ENCODE measurements around the gene NODAL.

Gene NODAL

DNA sequence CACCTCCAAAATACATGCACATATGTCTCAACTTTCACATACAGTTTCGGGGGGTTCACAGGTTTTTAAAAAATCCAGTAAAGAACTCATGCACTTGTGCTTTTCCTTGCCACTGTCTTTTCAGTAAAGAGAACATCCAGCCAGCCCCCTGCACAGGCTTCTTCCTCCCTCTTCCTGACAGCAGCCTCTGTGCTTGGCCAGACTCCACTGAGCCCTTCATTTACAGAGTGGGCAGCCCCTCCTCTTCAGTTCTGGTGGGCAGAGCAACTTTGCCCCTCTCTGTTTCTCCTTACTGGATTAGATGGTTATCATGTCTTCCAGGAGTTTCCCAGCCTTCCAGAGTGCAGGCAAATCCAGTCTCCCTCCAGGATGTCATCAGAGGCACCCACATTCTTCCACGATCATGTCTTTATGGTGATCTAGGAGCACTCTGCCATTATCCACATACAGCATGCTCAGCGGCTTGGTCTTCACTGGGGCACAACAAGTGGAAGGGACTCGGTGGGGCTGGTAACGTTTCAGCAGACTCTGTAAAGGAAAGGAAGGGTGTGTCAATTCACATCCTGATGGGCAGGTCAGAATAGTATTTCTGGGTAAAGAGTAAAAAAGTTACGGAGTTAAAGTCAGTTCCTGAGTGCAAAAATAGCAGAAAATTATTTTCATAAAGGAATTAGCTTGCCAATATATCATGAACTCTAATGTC lies 8.8 kb downstream of the NODAL start:
- DNase-seq = no peak

DNA sequence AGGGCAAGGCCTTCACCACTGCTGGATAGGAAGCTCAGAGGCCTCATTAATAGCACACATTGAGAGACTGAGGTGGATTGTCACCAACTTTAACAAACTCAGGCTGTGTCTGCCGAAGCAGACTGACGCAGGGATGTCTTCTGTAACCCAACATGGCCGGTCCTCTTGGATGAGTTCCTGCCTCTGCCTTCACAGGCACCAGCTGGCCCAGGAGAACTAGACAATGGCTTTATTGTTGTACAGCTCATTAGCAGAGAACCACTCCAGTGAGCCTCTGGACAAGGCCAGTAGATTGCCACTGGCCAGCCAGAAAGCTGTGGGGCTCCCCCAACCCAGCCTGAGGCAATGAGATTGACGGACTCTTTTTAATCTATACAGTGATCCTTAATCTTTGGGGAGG lies 9.4 kb downstream of the NODAL start:
- DNase-seq = no peak

DNA sequence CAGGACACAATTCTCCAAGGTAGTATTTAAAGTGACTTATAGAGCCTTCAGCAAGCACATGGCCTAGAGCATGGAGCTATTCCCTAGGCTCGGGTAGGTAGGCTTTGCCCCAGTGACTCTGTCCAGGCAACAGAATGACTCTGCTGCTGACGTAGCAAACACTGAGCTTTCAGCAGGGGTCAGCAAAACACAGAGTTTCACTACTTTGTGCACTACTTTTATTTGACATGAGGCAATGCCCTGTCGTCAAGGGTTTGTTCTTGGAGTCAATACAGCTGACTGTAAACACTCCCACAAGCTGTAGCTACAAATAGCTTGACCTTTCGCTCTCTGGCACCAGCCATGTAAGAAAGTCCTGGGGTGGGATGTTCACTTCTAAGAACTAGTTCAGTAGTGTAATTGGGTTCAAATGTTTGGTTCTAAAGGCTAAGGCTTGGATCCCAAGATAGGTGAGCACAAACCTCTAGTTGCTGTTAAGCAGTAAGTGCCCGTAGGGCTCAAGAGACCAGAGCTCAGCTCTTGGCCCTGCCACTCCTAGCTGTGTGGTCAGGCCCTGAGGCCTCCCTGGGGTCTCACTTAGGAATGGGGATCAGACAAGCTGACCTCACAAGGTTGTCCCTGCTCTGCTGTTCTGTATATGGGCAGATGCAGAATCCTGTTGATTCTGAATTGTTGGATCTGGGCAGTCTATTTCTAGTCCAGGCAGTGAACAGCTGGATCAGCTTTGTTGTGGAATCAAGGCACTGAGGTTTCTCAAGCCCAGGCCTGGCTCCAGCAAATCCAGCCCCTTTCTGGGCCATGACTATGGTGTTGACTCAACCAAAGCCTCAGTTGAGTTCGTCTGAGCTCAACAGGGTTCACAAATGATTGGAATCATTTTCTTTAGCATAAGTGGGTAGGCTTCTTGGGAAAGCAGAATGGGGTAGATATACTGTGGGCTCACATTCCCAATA lies 10.7 kb downstream of the NODAL start:
- DNase-seq = peak; percentile 16

DNA sequence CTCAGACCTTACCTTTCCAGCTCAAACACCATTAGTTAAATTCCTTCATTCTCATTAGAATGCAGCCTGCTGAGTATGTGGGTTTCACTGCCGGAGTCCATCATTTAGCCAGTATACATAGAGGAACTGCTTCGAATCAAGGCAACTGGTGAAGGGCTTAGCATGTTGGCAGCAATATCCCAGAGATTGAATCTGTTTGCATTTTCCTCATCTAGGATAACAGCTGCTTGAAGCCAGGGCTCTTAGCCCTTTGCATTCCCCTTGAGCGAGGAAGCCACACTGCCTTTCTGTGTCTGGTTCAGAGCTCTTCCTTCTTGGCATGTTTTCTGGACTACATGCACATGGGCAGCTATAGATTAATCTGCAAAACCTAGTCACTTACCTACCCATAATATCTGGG lies 14.7 kb downstream of the NODAL start:
- no peak for DNase-seq

DNA sequence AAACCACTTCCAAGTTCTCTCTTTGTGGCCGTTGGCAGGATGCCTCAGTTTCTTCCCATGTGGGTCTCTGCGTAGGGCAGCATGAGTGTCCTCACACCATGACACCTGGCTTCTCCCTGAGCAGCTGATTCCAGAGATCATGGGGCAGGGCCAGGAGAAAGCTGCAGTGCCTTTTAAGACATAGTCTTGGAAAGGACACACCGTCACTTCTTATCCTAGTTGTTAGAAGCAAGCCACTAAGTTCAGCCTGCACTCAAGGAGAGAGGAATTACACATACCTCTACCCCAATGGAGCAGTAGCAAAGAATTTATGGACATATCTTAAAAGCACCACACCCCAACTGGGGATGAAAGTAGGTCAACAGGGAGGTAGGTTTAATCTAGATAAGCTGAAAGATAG lies 16.4 kb downstream of the NODAL start:
- DNase-seq = no peak

DNA sequence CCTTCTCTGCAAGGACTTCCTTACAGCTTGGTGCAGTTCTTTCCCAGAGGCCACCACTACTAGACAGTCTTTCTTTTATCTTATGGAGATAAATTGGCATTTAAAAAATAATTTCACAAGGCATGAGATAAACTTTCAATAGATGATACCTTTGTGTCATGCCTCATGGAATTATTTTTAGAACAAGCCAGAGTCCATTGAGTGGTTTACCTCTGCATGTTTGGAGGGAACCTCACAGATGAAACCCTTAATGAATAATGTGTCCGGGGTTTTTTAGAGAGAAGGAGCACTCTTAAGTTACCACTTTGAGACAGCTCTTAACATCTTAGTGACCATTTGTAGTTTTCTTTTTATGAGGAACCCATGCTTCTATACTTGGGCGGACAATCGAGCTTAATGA lies 17.2 kb downstream of the NODAL start:
- no peak for DNase-seq

DNA sequence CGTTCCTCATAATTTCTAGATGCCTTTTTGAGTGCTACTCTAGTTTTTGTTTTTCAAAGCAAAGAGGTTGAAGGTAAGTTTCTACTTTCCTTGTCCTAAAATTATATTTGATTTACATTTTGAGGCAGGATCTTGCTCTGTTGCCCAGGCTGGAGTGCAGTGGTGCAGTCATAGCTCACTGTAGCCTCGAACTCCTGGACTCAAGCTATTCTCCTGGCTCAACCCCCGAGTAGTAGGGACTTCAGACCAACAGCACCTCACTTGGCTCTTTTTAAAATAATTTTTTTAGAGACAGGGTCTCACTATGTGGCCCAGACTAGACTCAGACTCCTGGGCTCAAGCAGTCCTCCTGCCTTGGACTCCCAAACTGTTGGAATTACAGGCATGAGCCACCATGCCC lies 22.8 kb downstream of the NODAL start:
- DNase-seq = no peak

DNA sequence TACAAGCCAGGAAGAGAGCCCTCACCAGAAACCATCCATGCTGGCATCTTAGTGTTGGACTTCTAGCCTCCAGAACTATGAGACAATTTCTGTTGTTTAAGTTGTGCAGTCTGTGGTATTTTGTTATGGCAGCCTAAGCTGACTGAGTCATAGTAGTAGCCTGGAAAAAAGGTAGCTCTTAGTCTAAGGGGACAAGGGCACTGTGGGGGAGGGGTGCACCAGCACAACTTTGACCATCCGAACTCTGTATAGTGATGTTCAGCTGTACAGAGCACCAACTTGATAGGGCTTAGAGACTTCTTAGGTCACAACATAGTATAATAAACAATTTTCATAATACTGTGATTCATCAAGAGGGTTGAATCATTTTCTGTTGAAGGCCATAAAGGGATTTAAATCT lies 23.3 kb downstream of the NODAL start:
- no peak for DNase-seq

DNA sequence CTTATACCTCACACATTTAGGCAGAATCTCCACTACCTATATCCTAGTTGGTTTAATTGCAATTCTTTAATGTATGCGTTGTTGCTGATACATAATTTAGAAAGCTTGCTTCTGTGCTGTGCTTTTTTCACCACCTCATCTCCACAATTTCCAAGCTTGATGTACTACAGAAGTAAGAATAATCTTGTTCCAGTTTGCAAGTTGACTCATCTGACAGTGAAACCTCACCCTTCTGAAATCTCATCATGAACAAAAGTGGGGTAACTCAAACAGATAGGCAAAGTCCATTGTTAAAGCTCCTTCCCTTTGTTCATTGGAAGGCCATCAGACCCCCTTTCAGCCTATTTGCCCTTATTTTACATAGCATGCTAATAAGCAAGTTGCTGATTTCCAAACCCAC lies 23.9 kb downstream of the NODAL start:
- DNase-seq = no peak

DNA sequence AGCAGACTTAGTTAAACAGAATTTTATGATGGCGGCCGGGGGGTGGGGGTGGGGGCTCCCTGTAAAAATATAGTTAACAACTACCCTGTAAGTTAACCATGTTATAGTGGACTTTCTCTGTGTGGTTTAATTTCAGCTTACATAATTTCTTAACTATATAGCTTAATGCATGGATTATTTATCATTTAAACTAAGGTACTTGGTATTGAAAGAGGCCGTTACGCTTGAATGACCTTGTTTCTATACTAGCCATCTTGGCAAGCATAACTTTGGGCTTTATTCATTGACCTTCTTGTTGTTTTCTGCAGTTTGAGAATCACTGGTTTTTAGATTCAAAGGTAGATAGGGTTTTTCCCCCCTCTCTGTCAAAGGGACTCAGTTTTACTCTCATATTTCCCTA lies 29.1 kb downstream of the NODAL start:
- DNase-seq = no peak

DNA sequence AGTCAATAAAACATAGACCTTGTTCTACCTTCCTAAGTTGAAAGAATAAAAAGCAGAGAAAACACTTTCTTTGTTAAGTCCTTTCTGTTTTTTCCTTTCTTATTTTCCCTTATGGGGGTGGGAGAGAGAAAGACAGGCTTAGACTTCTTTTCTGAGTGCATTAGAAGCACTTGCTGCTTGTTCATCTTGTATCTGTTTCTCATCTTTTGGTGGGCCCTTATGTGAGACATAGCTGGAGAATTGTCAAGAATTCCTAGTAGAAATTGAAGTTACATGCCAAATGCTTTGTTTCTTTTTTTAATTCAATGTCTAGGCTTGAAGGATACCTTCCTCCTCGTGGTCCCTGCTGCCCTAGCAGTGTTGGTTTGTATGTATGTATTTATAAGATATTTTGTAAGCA lies 30.9 kb downstream of the NODAL start:
- no peak for DNase-seq

DNA sequence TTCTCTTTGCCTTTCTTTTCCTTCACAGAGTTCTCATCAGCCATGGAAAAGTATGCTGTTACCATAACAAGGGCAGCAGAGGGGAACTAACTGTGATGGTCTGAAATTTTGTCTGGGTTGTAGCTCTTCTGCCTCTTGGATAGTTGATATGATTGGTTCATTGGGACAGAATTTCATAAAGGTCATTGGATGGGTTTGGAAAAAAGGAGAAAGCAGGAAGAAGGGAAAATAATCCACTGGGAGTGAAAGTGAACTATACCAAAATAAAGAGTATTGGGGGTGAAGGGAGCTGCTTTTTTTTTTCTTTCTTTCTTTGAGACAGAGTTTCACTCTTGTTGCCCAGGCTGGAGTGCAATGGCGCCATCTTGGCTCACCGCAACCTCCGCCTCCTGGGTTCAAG lies 31.7 kb downstream of the NODAL start:
- no peak for DNase-seq

DNA sequence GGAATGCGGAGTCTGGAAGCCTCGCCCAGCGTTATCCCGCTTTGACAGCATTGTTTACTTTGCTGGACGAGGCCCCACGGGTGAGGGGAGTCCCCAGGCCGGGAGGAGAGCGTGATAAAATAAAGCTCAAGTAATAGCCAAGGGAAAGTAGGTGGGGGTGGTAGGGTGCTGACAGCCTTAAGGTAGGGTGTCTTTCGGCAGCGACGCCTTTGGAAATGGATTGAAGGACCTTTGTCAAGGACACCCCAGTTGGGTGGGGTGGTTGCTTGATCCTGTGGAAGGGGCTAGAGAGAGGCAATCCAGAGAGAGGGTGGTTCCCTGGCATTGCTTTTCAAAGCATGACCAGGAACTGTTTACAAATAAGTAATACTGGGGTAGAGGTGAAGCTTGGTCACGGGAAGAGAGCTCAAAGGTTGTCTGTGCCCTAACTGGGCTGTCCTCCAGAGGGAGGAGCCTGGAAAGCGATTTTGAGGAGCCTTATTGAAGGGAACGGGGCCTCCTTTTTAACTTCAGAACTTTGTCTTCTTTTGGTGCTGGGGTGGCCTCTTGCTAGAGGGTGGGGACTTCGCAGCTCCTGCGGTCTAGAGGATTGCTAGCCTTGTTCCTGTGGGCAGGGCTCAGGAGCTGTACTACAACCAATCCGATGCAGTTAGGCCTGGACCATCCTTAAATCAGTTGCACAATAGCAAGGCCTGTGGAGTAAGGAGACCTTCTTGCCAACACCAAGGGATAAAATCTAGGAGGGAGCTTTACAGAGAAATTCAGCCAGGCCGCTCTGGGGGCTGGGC lies 36.2 kb downstream of the NODAL start:
- peak; percentile 93 for DNase-seq

DNA sequence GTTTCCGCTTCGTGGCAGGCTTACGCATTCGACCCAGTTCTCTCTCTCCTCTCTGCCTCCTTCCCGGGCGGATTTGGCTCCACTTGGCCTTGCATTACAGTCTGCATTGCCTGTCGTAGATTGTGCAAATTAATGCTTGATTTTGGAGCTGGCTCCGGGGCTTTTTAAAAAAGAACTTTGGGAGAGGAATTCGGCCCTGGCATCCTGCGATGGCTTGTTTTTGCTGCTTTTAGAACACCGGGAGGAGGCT lies 36.8 kb downstream of the NODAL start:
- peak; percentile 44 for DNase-seq

DNA sequence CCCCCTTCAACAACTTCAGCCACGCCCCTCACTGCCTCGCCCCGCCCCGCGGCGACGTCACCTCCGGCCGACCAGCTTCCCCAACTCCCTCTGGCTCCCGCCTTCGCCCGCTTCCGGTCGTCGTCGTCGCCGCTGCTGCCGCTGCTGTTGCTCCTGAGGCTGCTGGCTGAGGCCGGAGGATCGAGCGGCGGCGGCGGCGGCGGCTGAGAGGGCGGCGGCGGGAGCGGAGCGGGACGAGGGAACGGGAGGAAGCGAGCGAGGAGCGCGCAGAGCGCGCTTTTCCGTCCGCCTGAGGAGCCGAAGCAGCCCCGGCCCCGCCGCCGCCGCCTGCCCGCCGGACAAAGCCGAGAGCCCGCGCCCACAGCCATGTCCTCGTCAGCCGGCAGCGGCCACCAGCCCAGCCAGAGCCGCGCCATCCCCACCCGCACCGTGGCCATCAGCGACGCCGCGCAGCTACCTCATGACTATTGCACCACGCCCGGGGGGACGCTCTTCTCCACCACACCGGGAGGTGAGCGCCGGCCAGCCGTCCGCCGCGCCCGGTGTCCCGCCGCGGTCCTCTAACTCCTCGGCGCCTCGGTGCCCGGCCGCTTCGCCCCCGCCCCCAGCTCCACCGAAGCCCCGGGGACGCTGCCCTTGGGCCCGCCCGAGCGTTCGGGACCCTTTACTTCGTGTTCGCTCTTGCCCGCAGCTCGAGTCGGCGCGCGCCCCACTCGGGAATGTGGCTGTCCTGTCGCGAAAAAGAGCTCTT lies 37.3 kb downstream of the NODAL start, which contains the start of gene EIF4EBP2:
EIF4EBP2 (plus strand) TSS at position 110 of the 751 bp plus-strand sequence; CDS start at position 367, 257 bp downstream.
- peak; percentile 97 for DNase-seq

DNA sequence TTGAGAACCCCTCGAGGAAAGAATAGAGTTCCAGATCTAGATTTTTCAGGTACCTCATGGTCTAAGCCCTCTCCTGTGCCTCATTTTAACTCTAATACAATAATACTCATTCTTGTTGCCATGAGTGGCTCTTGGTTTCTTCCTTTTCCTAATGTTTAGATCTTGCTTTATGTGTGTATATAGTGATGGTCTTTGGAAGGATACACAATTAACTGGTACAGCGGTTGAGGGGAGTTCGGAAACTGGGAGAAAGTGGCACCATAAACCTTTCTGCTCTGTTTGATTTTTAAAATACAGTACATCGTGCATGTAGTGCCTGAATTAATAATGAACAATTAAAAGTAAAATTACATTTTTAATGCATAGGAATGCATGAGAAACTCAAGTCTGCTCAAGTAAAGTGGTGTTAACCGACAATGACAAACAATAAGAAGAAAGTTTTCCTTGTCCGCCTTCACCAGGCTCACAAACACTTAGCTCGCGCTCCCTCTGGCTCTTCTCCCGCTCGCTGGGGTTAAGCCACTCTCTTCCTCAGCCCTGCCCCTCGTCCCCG lies 37.9 kb downstream of the NODAL start:
- peak; percentile 21 for DNase-seq

DNA sequence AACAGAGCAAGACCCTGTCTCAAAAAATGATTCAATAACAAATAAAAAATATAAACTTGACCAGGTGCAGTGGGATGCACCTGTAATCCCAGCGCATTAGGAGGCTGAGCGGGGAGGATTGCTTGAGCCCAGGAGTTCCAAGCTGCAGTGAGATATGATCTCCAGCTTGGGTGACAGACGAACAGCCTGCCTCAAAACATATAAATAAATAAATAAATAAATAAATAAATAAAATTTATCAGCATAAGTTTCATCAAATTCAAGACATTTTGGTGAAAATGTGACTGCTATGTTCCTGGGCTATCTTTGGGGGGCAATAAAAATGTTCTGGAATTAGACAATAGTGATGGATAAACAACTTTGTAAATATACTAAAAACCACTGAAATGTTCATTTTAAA lies 42.3 kb downstream of the NODAL start:
- DNase-seq = no peak

DNA sequence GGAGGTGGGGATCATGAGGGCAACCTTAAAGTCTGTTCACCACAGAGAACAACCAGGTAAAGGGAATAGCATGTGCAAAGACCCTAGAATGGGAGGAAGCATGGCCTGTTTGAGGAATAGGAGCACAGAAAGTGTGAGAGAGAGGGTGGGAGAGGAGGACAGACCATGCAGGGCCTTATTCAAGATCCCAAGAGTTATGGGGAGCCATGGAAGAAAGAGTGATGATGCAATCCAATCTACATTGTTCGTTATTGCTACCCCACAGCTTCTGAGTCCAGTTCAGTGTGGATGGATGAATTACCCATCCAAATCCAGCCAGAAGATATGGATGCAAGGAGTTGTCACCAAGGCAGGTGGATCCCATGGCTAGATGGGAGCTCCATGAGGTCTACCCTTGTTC lies 45.3 kb downstream of the NODAL start:
- no peak for DNase-seq

DNA sequence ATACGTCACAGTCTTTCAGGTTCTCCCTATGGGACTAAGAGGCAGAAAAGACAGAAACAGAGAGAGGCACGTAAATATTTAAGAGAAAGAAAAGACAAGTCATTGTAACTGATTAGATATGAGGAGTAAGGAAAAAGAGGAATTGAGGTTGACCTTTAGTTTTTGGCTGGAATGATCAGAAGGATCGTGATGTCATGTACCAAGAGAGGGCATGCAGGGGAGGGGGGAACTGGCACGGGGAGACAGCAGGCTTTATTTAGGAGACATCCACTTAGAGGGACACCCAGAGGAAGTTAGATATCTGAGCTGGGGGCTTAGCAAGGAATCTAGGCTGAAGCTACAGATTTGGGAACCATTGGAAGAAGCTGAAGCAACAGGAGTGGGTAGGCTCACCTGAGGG lies 49.8 kb downstream of the NODAL start:
- DNase-seq = no peak

Data from hematopoietic multipotent progenitor cell treated with erythropoietin and hydrocortisone succinate and interleukin-3 and kit ligand, for 6 days (in vitro differentiated cells).